ENCODE data around the gene ZFAND3. TPM values are rescaled to one million over a fixed set of nuclear protein-coding genes. Genes with fewer than 3 reads are reported as not detected.

ZFAND3 gene
- polyA plus RNA-seq, 1 donor from 2014 or later, result 19.7 TPM

- Histone ChIP-seq H3K4me2 (ENCODE audit: low read length) (no peak overlapping the region), H3K36me3 (ENCODE audit: insufficient read depth, low read length) (no peaks in the 10 kb centered on the region), H3K9ac (ENCODE audit: low read length) (no peak overlapping the region), H3K27me3 (ENCODE audit: insufficient read depth, low read depth, low read length) (no peaks in the 10 kb centered on the region), H4K20me1 (ENCODE audit: insufficient read depth) (peaks cover 4% of the 10 kb centered on the region), H3F3A (ENCODE audit: insufficient read depth, low read length, poor library complexity, severe bottlenecking) (no peaks in the 10 kb centered on the region), H3K27ac (ENCODE audit: low read length) (no peak overlapping the region), H3K79me2 (replicated peaks; ENCODE audit: insufficient read depth, low read length) (peaks cover 88% of the 10 kb centered on the region), H2AFZ (ENCODE audit: low read depth, low read length) (no peak overlapping the region), H3K9me3 (ENCODE audit: low read length) (no peaks in the 10 kb centered on the region), H3K4me3 (ENCODE audit: low read length) (no peak overlapping the region), H3K9me2 (ENCODE audit: insufficient read depth, low read length) (no peaks in the 10 kb centered on the region)
- TF ChIP-seq SMC3 (conservative IDR thresholded peaks at IDR 0.05; ENCODE audit: poor library complexity) (no peak), RAD21 (conservative IDR thresholded peaks at IDR 0.05) (no peak), REST (IDR thresholded peaks at IDR 0.05; ENCODE audit: borderline replicate concordance) (no peak), MXI1 (conservative IDR thresholded peaks at IDR 0.05; ENCODE audit: poor library complexity, severe bottlenecking) (no peak)
Observed at GRCh38 chr6:37827603-37828265, 8.2 kb downstream of the ZFAND3 start.

- TF ChIP-seq MXI1 (conservative IDR thresholded peaks at IDR 0.05; ENCODE audit: poor library complexity, severe bottlenecking) (no peak), SMC3 (conservative IDR thresholded peaks at IDR 0.05; ENCODE audit: poor library complexity) (no peak), EZH2 (IDR thresholded peaks at IDR 0.05; ENCODE audit: borderline replicate concordance, insufficient read depth, low read length, poor library complexity, severe bottlenecking) (no peak), POLR2AphosphoS5 (IDR thresholded peaks at IDR 0.05) (no peak), REST (IDR thresholded peaks at IDR 0.05; ENCODE audit: borderline replicate concordance) (no peak), RAD21 (conservative IDR thresholded peaks at IDR 0.05) (no peak), EP300 (conservative IDR thresholded peaks at IDR 0.05; ENCODE audit: poor library complexity, severe bottlenecking) (no peak), TAF1 (IDR thresholded peaks at IDR 0.05; ENCODE audit: low read depth) (no peak), CTCF (IDR thresholded peaks at IDR 0.05; ENCODE audit: poor library complexity, severe bottlenecking) (no peak)
- Histone ChIP-seq H3K79me2 (replicated peaks; ENCODE audit: insufficient read depth, low read length) (peaks cover 90% of the 10 kb centered on the region), H4K20me1 (ENCODE audit: insufficient read depth) (peaks cover 4% of the 10 kb centered on the region), H3K27ac (ENCODE audit: low read length) (no peak overlapping the region), H3K9me2 (ENCODE audit: insufficient read depth, low read length) (no peaks in the 10 kb centered on the region), H3K9ac (ENCODE audit: low read length) (no peak overlapping the region), H3K36me3 (ENCODE audit: insufficient read depth, low read length) (no peaks in the 10 kb centered on the region), H3K4me2 (ENCODE audit: low read length) (no peak overlapping the region), H3K9me3 (ENCODE audit: low read length) (no peaks in the 10 kb centered on the region), H2AFZ (ENCODE audit: low read depth, low read length) (no peak overlapping the region), H3K4me3 (ENCODE audit: low read length) (no peak overlapping the region), H3F3A (ENCODE audit: insufficient read depth, low read length, poor library complexity, severe bottlenecking) (no peaks in the 10 kb centered on the region), H3K27me3 (ENCODE audit: insufficient read depth, low read depth, low read length) (no peaks in the 10 kb centered on the region)
Observed at GRCh38 chr6:37830225-37830624, 10.7 kb downstream of the ZFAND3 start.

All from neural cell (in vitro differentiated cells).